ENCODE measurements around the gene NOTCH4. TPM values are rescaled to one million over a fixed set of nuclear protein-coding genes. Genes with fewer than 3 reads are reported as not detected.

The NOTCH4 gene
- total and polyA plus RNA-seq, 9 of the 15 experiments (the other 6 are each of a cell fraction or from before 2014, with no cell fraction given): 0.24 to 4.3 (median 1.7) TPM

DNA sequence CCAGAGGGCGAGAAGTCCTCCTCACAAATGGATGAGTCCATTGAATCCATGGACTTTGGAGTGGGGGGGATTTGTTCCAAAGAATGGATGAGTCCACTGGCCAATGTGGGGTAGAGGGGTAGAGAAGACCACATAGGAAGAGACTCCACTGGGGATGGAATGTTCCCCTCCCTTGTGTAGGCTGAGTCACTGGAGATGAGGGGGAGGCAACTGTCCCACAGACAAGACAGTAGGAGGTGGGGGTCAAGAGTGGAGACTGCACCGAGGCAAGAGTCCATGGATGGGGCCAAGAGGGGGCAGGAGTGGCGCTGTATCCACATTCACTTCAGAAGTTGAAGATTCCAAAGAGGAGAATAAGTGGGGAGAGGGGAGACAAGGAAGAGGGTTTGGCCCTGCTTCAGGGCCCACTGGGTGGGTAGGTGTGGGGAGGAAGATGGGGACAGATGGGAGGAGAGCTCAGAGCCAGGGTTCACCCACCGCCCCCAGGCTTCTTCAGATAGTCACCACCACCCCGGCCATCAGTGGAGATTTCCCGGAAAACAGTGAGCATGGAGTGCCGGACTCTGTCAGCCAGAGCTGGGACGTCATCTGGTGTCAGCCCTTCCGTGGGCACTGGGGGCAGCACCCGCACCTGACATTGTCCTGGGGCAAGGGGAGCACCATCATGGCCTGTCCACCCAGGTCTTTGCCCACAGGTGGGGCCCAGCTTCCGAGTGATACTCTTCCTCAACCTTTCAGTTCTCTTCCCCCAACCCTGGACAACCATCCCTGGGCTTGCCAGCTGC lies 54.9 kb downstream of the NOTCH4 start (continued):
- TF ChIP-seq CTBP1 (IDR thresholded peaks at IDR 0.05; ENCODE audit: borderline replicate concordance): 0 out of 2 replicates have a peak, but pooled peaks have one; percentile 39
- TF ChIP-seq, protein P1, sequence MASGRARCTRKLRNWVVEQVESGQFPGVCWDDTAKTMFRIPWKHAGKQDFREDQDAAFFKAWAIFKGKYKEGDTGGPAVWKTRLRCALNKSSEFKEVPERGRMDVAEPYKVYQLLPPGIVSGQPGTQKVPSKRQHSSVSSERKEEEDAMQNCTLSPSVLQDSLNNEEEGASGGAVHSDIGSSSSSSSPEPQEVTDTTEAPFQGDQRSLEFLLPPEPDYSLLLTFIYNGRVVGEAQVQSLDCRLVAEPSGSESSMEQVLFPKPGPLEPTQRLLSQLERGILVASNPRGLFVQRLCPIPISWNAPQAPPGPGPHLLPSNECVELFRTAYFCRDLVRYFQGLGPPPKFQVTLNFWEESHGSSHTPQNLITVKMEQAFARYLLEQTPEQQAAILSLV (tag; IDR thresholded peaks at IDR 0.05): no peak
- TF ChIP-seq ILF3 (IDR thresholded peaks at IDR 0.05; ENCODE audit: borderline replicate concordance): no peak
- TF ChIP-seq DIDO1 (tag; IDR thresholded peaks at IDR 0.05; ENCODE audit: low read depth): no peak
- TF ChIP-seq, protein P2, sequence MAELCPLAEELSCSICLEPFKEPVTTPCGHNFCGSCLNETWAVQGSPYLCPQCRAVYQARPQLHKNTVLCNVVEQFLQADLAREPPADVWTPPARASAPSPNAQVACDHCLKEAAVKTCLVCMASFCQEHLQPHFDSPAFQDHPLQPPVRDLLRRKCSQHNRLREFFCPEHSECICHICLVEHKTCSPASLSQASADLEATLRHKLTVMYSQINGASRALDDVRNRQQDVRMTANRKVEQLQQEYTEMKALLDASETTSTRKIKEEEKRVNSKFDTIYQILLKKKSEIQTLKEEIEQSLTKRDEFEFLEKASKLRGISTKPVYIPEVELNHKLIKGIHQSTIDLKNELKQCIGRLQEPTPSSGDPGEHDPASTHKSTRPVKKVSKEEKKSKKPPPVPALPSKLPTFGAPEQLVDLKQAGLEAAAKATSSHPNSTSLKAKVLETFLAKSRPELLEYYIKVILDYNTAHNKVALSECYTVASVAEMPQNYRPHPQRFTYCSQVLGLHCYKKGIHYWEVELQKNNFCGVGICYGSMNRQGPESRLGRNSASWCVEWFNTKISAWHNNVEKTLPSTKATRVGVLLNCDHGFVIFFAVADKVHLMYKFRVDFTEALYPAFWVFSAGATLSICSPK (IDR thresholded peaks at IDR 0.05; ENCODE audit: borderline replicate concordance): no peak
- no peak for TF ChIP-seq GTF2E2 (tag; IDR thresholded peaks at IDR 0.05)
- TF ChIP-seq, protein P3, sequence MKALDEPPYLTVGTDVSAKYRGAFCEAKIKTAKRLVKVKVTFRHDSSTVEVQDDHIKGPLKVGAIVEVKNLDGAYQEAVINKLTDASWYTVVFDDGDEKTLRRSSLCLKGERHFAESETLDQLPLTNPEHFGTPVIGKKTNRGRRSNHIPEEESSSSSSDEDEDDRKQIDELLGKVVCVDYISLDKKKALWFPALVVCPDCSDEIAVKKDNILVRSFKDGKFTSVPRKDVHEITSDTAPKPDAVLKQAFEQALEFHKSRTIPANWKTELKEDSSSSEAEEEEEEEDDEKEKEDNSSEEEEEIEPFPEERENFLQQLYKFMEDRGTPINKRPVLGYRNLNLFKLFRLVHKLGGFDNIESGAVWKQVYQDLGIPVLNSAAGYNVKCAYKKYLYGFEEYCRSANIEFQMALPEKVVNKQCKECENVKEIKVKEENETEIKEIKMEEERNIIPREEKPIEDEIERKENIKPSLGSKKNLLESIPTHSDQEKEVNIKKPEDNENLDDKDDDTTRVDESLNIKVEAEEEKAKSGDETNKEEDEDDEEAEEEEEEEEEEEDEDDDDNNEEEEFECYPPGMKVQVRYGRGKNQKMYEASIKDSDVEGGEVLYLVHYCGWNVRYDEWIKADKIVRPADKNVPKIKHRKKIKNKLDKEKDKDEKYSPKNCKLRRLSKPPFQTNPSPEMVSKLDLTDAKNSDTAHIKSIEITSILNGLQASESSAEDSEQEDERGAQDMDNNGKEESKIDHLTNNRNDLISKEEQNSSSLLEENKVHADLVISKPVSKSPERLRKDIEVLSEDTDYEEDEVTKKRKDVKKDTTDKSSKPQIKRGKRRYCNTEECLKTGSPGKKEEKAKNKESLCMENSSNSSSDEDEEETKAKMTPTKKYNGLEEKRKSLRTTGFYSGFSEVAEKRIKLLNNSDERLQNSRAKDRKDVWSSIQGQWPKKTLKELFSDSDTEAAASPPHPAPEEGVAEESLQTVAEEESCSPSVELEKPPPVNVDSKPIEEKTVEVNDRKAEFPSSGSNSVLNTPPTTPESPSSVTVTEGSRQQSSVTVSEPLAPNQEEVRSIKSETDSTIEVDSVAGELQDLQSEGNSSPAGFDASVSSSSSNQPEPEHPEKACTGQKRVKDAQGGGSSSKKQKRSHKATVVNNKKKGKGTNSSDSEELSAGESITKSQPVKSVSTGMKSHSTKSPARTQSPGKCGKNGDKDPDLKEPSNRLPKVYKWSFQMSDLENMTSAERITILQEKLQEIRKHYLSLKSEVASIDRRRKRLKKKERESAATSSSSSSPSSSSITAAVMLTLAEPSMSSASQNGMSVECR (CRISPR knock-in tag; IDR thresholded peaks at IDR 0.05): no peak
- TF ChIP-seq, protein P4, sequence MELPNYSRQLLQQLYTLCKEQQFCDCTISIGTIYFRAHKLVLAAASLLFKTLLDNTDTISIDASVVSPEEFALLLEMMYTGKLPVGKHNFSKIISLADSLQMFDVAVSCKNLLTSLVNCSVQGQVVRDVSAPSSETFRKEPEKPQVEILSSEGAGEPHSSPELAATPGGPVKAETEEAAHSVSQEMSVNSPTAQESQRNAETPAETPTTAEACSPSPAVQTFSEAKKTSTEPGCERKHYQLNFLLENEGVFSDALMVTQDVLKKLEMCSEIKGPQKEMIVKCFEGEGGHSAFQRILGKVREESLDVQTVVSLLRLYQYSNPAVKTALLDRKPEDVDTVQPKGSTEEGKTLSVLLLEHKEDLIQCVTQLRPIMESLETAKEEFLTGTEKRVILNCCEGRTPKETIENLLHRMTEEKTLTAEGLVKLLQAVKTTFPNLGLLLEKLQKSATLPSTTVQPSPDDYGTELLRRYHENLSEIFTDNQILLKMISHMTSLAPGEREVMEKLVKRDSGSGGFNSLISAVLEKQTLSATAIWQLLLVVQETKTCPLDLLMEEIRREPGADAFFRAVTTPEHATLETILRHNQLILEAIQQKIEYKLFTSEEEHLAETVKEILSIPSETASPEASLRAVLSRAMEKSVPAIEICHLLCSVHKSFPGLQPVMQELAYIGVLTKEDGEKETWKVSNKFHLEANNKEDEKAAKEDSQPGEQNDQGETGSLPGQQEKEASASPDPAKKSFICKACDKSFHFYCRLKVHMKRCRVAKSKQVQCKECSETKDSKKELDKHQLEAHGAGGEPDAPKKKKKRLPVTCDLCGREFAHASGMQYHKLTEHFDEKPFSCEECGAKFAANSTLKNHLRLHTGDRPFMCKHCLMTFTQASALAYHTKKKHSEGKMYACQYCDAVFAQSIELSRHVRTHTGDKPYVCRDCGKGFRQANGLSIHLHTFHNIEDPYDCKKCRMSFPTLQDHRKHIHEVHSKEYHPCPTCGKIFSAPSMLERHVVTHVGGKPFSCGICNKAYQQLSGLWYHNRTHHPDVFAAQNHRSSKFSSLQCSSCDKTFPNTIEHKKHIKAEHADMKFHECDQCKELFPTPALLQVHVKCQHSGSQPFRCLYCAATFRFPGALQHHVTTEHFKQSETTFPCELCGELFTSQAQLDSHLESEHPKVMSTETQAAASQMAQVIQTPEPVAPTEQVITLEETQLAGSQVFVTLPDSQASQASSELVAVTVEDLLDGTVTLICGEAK (IDR thresholded peaks at IDR 0.05): no peak
- TF ChIP-seq, protein P4 (CRISPR knock-in tag; IDR thresholded peaks at IDR 0.05): no peak
- no peak for TF ChIP-seq NR2F6 (CRISPR knock-in tag; IDR thresholded peaks at IDR 0.05)

Data from K562 (cell line).